Fibroblast of skin of left quadriceps (primary cell): ENCODE data around the gene COL4A4.

Experiments
- DNase-seq, 2 experiments: peaks; one replicate each; pipeline ENCODE4 v3.0.0-alpha.2; 2013; ENCODE audit warnings: low read depth in 2 of 2

The COL4A4 gene

DNA sequence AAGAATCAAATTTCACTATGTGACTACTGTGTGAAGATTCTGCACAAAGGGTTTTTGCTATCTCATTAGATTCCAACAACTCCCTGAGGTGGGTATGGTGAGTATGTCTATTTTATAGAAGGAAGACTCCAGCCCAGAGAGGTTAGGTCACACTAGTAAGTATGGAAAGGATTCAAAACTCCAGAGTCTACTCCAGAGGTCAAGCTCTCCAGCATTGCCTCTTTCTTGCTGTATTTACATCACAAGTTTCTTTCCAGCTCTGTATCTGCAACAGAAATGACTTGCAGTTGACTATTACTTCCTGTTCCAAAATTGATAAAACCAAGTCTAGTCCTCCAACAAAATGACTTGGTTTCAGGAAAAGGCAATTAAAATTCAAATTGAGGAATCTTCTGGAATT lies 2.1 kb downstream of the COL4A4 start:
- DNase-seq: no peak

GRCh38 chr2:227160164-227160563 lies 3.8 kb downstream of the COL4A4 start:
- no peak for DNase-seq

DNA sequence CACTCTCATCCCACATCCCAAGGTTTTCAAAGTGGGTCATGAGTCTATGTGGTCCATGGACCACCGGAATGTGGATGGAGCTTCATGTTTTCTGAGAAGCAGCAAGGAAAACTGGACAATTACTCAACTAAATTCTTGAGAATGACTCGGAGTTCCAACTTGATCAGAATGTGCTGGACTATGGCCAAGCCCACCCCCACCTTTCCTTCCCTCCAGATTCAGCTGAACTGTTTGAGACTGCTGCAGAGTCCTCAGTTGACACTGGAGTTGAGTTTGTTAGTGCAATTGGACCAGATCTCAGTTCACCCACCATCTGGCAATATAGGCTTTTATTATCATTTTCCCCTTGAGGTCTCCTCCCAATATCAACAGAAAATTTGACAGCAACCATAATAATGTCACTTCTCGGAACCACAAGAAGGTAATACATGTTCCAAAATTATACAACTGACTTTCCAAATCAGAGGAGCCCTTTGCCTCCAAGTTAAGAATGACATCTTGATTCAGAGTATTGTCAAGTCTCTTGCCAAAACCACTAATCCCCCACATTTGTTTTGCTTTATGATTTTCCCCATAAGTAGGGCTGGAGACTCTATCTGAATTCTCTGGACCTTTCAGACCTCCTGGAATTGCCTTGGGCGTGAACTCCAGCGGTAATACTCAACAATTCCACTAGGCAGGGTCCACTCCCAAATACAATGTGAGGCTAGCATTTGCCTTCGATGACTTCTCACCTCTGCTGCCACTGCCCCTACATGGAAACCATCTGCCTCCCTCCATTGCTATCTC lies 8.8 kb downstream of the COL4A4 start:
- DNase-seq: peak; percentile 75 to 78

- DNase-seq: no peak
Measured at GRCh38 chr2:227153758-227154486, 10.1 kb downstream of the COL4A4 start.

- no peak for DNase-seq
Measured at GRCh38 chr2:227153307-227153706, 10.7 kb downstream of the COL4A4 start.

DNA sequence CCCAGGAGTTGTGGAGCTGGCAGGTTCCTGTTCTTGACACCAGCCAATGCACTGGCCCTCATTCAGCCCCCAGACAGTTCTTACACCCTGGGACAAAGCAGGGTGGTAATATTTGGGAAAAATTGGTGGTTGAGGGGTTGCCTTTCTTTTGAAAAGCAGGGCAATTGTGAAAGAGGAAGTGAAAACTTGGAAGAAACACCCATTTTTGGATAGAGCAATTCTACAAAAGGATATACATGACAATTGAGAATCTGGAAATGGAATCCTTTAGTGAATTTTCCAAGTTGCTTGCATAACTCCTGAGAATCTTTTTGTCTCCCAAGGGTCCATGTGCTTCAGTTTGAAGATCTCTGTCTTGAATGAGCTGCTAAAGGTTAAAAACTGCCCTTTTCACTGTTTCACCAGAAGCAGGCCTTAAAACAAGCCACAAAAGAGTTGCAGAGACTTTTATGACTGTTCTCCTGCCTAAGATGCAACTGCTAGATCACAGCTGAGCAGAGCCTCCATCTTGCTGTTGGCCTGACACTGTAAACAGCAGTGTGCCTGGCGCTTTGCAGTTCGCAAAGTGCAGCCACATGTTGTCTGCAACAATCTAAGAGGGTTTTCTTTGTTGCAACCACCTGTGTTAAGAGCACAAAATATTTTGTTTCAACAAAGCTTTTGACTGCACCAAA lies 11.8 kb downstream of the COL4A4 start:
- DNase-seq: no peak

- no peak for DNase-seq
Measured at GRCh38 chr2:227150222-227150936, 13.6 kb downstream of the COL4A4 start.

DNA sequence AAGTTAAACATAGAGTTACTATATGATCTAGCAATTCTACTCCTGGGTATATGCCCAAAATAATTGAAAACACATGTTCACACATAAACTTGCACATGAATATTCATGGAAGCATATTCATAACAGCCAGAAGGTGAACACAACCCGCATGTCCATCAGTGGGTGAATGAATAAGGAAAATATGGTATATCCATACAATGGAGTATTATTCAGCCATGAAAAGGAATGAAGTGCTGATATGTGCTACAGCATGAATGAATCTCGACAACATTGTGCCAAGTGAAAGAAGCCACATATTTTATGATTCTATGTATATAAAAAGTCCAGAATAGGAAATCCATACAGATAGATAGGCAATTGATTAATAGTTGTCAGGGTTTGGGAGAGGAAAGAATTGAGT lies 15.9 kb downstream of the COL4A4 start:
- DNase-seq: no peak

GRCh38 chr2:227147023-227147422 lies 17.0 kb downstream of the COL4A4 start:
- peak; percentile 46 to 49 for DNase-seq

- DNase-seq: no peak
Measured at GRCh38 chr2:227146456-227146855, 17.5 kb downstream of the COL4A4 start.

DNA sequence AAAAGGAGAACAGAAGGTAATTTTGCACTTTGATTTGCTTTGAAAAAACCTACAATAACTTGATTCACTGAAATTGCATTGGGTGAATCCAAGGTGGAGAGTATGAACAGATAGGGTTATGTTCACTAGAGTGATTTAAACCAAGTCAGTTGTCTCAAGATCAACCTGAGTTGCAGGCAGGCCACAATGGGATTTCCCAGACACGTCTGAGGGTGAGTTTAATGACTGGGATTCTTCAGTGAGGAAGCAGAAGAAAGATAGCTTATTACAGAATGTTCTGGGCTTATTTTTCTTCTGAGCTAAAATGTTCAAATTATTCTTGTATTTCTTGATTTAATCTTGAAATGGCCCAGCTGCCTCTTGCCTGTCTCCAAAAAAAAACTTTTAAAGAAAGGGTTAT lies 20.1 kb downstream of the COL4A4 start:
- DNase-seq: no peak

GRCh38 chr2:227141301-227141700 lies 22.7 kb downstream of the COL4A4 start:
- no peak for DNase-seq

DNA sequence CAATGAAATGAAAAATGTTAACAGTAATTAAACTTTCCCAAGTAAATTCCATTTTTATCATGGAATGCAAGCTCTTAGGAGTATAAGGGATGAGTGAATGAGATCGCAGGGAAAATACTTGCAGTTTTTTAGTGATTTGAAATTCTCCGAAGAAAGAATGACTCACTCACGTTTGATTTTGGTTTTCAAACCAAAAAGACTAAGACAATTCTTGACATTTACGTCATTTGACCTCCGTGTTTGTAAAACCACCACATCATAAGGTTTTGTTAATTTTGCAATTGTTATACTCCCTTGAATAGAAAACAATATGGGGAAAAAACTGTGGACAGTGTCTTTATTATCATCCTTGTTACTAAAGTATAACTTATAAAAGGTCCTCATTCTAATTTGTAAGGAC lies 29.4 kb downstream of the COL4A4 start:
- DNase-seq: no peak

GRCh38 chr2:227132986-227133385 lies 31.0 kb downstream of the COL4A4 start:
- no peak for DNase-seq

GRCh38 chr2:227130636-227131035 lies 33.4 kb downstream of the COL4A4 start:
- no peak for DNase-seq

DNA sequence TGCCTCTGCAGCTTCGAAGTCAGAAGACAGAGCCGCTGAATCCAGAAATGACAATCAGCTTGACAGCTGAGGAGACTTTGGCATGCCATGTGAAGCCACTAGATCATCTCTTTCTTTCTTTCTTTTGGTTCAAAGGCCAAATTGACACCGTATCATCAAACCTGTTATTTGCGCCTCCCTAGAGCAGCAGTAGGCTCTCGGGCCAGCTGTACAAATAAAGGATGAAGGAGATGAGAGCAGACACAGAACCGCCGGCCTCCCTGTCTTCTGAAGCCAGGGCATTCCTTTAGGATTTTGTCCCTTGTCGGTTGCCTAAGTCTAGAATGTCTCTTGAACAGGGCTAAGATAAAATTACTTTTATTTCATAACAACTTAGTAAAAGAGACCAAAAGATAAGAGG lies 36.8 kb downstream of the COL4A4 start:
- DNase-seq: no peak

- DNase-seq: no peak
Measured at GRCh38 chr2:227125506-227125905, 38.5 kb downstream of the COL4A4 start.

- no peak for DNase-seq
Measured at GRCh38 chr2:227124811-227125210, 39.2 kb downstream of the COL4A4 start.

- DNase-seq: no peak
Measured at GRCh38 chr2:227123697-227124096, 40.3 kb downstream of the COL4A4 start.

DNA sequence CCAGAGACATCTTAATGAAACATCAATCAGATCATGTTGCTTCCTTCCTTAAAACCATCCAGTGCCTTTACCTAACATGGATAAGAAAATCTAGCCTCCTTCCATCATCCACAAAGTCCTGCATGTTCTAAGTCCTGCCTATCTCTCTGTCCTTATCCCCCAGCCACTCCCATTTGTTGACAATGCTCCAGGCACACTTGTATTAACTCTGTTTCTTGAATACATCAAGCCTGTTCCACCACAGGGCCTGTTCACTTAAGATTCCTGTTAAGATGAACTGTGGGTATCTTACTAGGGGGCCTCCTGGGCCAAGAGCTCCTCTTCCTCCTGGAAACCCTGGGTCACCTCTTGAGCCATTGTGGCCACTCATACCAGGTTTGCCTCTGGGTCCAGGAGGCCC lies 45.7 kb downstream of the COL4A4 start:
- no peak for DNase-seq

DNA sequence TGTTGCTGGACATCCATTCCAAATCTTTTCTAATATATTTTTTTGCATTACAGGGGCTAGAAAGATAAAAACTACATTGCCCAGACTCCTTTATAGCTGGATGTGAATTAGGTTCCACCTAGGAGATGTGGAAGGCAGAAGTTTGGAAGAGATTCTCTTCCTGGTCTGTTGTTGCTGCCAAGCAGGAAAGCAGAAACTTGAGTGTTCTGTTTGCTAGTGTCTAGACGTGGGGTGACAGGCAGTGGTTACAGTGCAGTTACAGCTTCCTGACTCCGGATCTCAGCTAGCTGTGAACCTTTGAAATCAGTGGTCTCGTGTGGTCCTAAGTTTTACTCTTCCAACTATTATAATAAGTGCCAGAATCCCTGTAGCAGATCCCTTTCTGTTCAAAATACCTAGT lies 46.2 kb downstream of the COL4A4 start:
- no peak for DNase-seq

- DNase-seq: no peak
Measured at GRCh38 chr2:227117027-227117426, 47.0 kb downstream of the COL4A4 start.
